Measurements from ENCODE around the gene TSPYL4. TPM values are rescaled to one million over a fixed set of nuclear protein-coding genes. Genes with fewer than 3 reads are reported as not detected.

Gene TSPYL4
- total RNA-seq, 1 donor from 2014 or later: 16.1 TPM

GRCh38 chr6:116238083-116238482, 15.8 kb downstream of the TSPYL4 start:
- intact Hi-C loops (cut with micrococcal nuclease): no loop called here

- intact Hi-C loops (cut with micrococcal nuclease): no loop called here
These were observed 19.2 kb downstream of the TSPYL4 start for GRCh38 chr6:116234689-116235088.

- intact Hi-C loops (cut with micrococcal nuclease): no loop called here
These were observed 24.5 kb downstream of the TSPYL4 start for GRCh38 chr6:116229287-116229913.

- intact Hi-C loops (cut with micrococcal nuclease): no loop called here
These were observed 30.5 kb downstream of the TSPYL4 start for GRCh38 chr6:116223355-116223754.

- intact Hi-C loops (cut with micrococcal nuclease): no loop called here
These were observed 32.0 kb downstream of the TSPYL4 start for GRCh38 chr6:116221911-116222310.

GRCh38 chr6:116221067-116221466, 32.8 kb downstream of the TSPYL4 start:
- intact Hi-C loops (cut with micrococcal nuclease): no loop called here

GRCh38 chr6:116218866-116219265, 35.0 kb downstream of the TSPYL4 start:
- intact Hi-C loops (cut with micrococcal nuclease): loop anchor here (1.0 to 5.0 kb wide), 2 partner anchors 58 to 313 kb away; partner anchors contain the start of gene TSPYL1

- intact Hi-C loops (cut with micrococcal nuclease): loop anchor here (1.0 to 5.0 kb wide), 2 partner anchors 59 to 314 kb away; partner anchors contain the start of gene TSPYL1
These were observed 35.7 kb downstream of the TSPYL4 start for GRCh38 chr6:116218172-116218633.

GRCh38 chr6:116217069-116217468, 36.8 kb downstream of the TSPYL4 start:
- intact Hi-C loops (cut with micrococcal nuclease): loop anchor here (1.0 to 5.0 kb wide), 2 partner anchors 60 to 344 kb away; partner anchors contain the start of gene TSPYL1

- intact Hi-C loops (cut with micrococcal nuclease): loop anchor here (5.0 kb wide), 1 partner anchor 62 kb away; the partner anchor contains the start of gene TSPYL1
These were observed 38.5 kb downstream of the TSPYL4 start for GRCh38 chr6:116215414-116215813.

GRCh38 chr6:116214681-116215080, 39.2 kb downstream of the TSPYL4 start:
- intact Hi-C loops (cut with micrococcal nuclease): loop anchor here (5.0 kb wide), 1 partner anchor 63 kb away; the partner anchor contains the start of gene TSPYL1

- intact Hi-C loops (cut with micrococcal nuclease): no loop called here
These were observed 43.0 kb downstream of the TSPYL4 start for GRCh38 chr6:116210750-116211425.

GRCh38 chr6:116210316-116210715, 43.6 kb downstream of the TSPYL4 start:
- intact Hi-C loops (cut with micrococcal nuclease): no loop called here

GRCh38 chr6:116208056-116208785, 45.7 kb downstream of the TSPYL4 start:
- intact Hi-C loops (cut with micrococcal nuclease): no loop called here

GRCh38 chr6:116206231-116206903, 47.5 kb downstream of the TSPYL4 start:
- intact Hi-C loops (cut with micrococcal nuclease): no loop called here

GRCh38 chr6:116205281-116205680, 48.6 kb downstream of the TSPYL4 start:
- intact Hi-C loops (cut with micrococcal nuclease): no loop called here

- intact Hi-C loops (cut with micrococcal nuclease): no loop called here
These were observed 52.3 kb downstream of the TSPYL4 start for GRCh38 chr6:116201538-116201937.

GRCh38 chr6:116200619-116201249, 53.1 kb downstream of the TSPYL4 start:
- intact Hi-C loops (cut with micrococcal nuclease): no loop called here
